HG02870 (cell line): ENCODE measurements around the gene ABCA1.

ENCODE experiments used
- ATAC-seq: cut with Tn5 transposase; IDR thresholded peaks from one replicate; pipeline ENCODE4 v1.9.1; 2021; ENCODE audit warnings: mild to moderate bottlenecking, moderate library complexity; ENCODE audit not compliant: unreplicated experiment

Gene ABCA1

GRCh38 chr9:104850786-104851545 lies 77.0 kb downstream of the ABCA1 start:
- no peak for ATAC-seq

- no peak for ATAC-seq
Measured at GRCh38 chr9:104849023-104849422, 78.9 kb downstream of the ABCA1 start.

GRCh38 chr9:104844710-104845109 lies 83.2 kb downstream of the ABCA1 start:
- no peak for ATAC-seq

- no peak for ATAC-seq
Measured at GRCh38 chr9:104843644-104844240, 84.2 kb downstream of the ABCA1 start.

- ATAC-seq, result no peak
Measured at GRCh38 chr9:104842698-104843097, 85.3 kb downstream of the ABCA1 start.

GRCh38 chr9:104841601-104842141 lies 86.3 kb downstream of the ABCA1 start:
- ATAC-seq, result no peak

GRCh38 chr9:104838958-104839357 lies 89.0 kb downstream of the ABCA1 start:
- no peak for ATAC-seq

GRCh38 chr9:104836767-104837166 lies 91.2 kb downstream of the ABCA1 start:
- ATAC-seq, result no peak

- no peak for ATAC-seq
Measured at GRCh38 chr9:104836235-104836634, 91.7 kb downstream of the ABCA1 start.

GRCh38 chr9:104835161-104835560 lies 92.8 kb downstream of the ABCA1 start:
- ATAC-seq, result no peak

- no peak for ATAC-seq
Measured at GRCh38 chr9:104833696-104834095, 94.3 kb downstream of the ABCA1 start.

- ATAC-seq, result no peak
Measured at GRCh38 chr9:104831681-104832080, 96.3 kb downstream of the ABCA1 start.

- ATAC-seq, result no peak
Measured at GRCh38 chr9:104826911-104827310, 101.0 kb downstream of the ABCA1 start.

- no peak for ATAC-seq
Measured at GRCh38 chr9:104826079-104826775, 101.7 kb downstream of the ABCA1 start.

- ATAC-seq, result no peak
Measured at GRCh38 chr9:104820336-104820735, 107.6 kb downstream of the ABCA1 start.

- no peak for ATAC-seq
Measured at GRCh38 chr9:104819033-104819432, 108.9 kb downstream of the ABCA1 start.

- ATAC-seq, result no peak
Measured at GRCh38 chr9:104817437-104817836, 110.5 kb downstream of the ABCA1 start.

- ATAC-seq, result no peak
Measured at GRCh38 chr9:104815851-104816565, 111.9 kb downstream of the ABCA1 start.

GRCh38 chr9:104810421-104811339 lies 117.3 kb downstream of the ABCA1 start:
- no peak for ATAC-seq

GRCh38 chr9:104808035-104808614 lies 119.8 kb downstream of the ABCA1 start:
- no peak for ATAC-seq
